A549 (cell line): ENCODE data around the gene ATOSA.

Experiments
- CHD4 ChIP-seq: fragments of 200-600 bp; sonication (generic); IDR thresholded peaks from 2 replicates; pipeline ENCODE4 v1.6.1; 2016; ENCODE audit warnings: antibody characterized with exemption, mild to moderate bottlenecking, borderline replicate concordance
- POLR2A ChIP-seq: IDR thresholded peaks from 2 replicates; pipeline ENCODE4 v1.6.1; 2012; ENCODE audit warnings: mild to moderate bottlenecking, low read length
- TF ChIP-seq, protein P1 (sequence below): fragments of >200 bp; sonication (Bioruptor Twin); formaldehyde crosslinking; IDR thresholded peaks from 3 replicates; pipeline ENCODE4 v1.5.1; 2016
- TF ChIP-seq, protein P2 (sequence below): fragments of 450-650 bp; IDR thresholded peaks from 2 replicates; pipeline ENCODE4 v1.6.1; 2014; ENCODE audit warnings: antibody characterized with exemption

DNA sequence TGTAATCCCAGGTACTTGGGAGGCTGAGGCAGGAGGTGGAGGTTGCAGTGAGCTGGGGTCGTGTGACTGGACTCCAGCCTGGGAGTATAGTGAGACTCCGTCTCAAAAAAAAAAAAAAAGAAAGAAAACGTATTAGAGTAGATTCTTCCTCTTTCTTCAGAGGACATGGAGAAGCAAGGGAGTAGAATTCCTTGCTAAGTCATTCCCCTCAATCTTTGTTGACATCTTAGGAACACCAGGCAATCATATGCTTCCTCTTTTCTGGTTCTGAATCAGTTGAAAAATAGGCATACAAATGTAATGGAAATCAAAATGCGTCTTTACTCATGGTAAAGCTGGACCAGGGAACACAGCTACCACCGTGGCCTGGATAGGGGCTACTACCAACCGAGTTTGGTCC lies 38.3 kb upstream of the ATOSA start:
- TF ChIP-seq, protein P1, sequence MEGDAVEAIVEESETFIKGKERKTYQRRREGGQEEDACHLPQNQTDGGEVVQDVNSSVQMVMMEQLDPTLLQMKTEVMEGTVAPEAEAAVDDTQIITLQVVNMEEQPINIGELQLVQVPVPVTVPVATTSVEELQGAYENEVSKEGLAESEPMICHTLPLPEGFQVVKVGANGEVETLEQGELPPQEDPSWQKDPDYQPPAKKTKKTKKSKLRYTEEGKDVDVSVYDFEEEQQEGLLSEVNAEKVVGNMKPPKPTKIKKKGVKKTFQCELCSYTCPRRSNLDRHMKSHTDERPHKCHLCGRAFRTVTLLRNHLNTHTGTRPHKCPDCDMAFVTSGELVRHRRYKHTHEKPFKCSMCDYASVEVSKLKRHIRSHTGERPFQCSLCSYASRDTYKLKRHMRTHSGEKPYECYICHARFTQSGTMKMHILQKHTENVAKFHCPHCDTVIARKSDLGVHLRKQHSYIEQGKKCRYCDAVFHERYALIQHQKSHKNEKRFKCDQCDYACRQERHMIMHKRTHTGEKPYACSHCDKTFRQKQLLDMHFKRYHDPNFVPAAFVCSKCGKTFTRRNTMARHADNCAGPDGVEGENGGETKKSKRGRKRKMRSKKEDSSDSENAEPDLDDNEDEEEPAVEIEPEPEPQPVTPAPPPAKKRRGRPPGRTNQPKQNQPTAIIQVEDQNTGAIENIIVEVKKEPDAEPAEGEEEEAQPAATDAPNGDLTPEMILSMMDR: no peak
- TF ChIP-seq CHD4: no peak
- TF ChIP-seq, protein P2, sequence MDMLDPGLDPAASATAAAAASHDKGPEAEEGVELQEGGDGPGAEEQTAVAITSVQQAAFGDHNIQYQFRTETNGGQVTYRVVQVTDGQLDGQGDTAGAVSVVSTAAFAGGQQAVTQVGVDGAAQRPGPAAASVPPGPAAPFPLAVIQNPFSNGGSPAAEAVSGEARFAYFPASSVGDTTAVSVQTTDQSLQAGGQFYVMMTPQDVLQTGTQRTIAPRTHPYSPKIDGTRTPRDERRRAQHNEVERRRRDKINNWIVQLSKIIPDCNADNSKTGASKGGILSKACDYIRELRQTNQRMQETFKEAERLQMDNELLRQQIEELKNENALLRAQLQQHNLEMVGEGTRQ: no peak
- no peak for TF ChIP-seq POLR2A
